NB4 (cell line): ENCODE measurements around the gene MYO9B.

Experiments
- CTCF ChIP-seq: IDR thresholded peaks from one replicate; pipeline ENCODE4 v1.5.1; 2012; ENCODE audit warnings: low read depth, low read length
- POLR2A ChIP-seq: IDR thresholded peaks from 2 replicates; pipeline ENCODE4 v1.6.1; 2011; ENCODE audit warnings: mild to moderate bottlenecking; ENCODE audit not compliant: insufficient read length; ENCODE audit errors: extremely low read depth

- TF ChIP-seq POLR2A (no peak), CTCF (no peak)
Observed at GRCh38 chr19:17197666-17198065, 122.1 kb downstream of the MYO9B start.
